Omental fat pad (tissue), 4 donors: ENCODE data around the gene CASKIN2. TPM values are rescaled to one million over a fixed set of nuclear protein-coding genes. Genes with fewer than 3 reads are reported as not detected.

ENCODE experiments used
- ATAC-seq: fragments of 150-250 bp; one replicate; pipeline ENCODE4 v1.9.1; 2016; ENCODE audit warnings: mild to moderate bottlenecking, moderate library complexity; ENCODE audit not compliant: low FRiP score
- DNase-seq: peaks from one replicate; pipeline ENCODE4 v3.0.0-alpha.2; 2019; ENCODE audit warnings: low spot score
- total RNA-seq, 4 donors: library from RNA; depleted of rRNA; stranded (reverse); fragments of >200 nt; gene quantifications; one replicate each; pipeline ENCODE4 v1.1.0, GENCODE V29; 2016
- TF ChIP-seq, protein P1 (sequence below), 3 donors: fragments of 450-650 bp; IDR thresholded peaks; one replicate each; pipeline ENCODE4 v1.5.1; 2016 to 2017; ENCODE audit warnings: antibody characterized with exemption in 3 of 3, mild to moderate bottlenecking in 3 of 3, moderate library complexity in 2 of 3

CASKIN2 gene
- total RNA-seq, 4 donors from 2014 or later: 6.7 to 61.5 (median 23.9) TPM

GRCh38 chr17:75518983-75519537 is 3.7 kb upstream of the CASKIN2 start:
- DNase-seq: no peak
- TF ChIP-seq, protein P1, sequence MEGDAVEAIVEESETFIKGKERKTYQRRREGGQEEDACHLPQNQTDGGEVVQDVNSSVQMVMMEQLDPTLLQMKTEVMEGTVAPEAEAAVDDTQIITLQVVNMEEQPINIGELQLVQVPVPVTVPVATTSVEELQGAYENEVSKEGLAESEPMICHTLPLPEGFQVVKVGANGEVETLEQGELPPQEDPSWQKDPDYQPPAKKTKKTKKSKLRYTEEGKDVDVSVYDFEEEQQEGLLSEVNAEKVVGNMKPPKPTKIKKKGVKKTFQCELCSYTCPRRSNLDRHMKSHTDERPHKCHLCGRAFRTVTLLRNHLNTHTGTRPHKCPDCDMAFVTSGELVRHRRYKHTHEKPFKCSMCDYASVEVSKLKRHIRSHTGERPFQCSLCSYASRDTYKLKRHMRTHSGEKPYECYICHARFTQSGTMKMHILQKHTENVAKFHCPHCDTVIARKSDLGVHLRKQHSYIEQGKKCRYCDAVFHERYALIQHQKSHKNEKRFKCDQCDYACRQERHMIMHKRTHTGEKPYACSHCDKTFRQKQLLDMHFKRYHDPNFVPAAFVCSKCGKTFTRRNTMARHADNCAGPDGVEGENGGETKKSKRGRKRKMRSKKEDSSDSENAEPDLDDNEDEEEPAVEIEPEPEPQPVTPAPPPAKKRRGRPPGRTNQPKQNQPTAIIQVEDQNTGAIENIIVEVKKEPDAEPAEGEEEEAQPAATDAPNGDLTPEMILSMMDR (IDR thresholded peaks at IDR 0.05): no peak
- ATAC-seq: no peak

DNA sequence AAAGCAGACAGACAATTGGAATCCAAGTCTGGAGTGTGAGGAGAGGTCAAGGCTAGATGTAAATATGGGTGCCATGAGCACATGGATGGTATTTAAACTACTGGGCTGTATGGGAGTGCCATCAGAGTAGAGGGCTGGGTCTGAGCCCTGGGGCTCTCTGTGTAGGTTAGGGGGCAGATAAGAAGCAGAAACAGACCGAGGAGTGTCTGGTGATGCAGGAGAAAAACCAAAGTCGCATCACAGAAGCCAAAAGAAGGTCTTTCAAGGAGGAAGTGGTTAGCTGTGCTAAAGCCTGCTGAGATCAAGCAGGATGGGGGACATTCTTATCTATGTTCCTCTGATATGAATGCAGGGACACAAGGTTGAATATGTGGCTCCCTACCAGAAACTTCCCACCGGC is 2.9 kb upstream of the CASKIN2 start:
- no peak for ATAC-seq
- DNase-seq: no peak
- TF ChIP-seq, protein P1 (IDR thresholded peaks at IDR 0.05): no peak

- no peak for ATAC-seq
- TF ChIP-seq, protein P1 (IDR thresholded peaks at IDR 0.05): no peak
- DNase-seq: no peak
These were observed 2.0 kb upstream of the CASKIN2 start for GRCh38 chr17:75517297-75517865.

DNA sequence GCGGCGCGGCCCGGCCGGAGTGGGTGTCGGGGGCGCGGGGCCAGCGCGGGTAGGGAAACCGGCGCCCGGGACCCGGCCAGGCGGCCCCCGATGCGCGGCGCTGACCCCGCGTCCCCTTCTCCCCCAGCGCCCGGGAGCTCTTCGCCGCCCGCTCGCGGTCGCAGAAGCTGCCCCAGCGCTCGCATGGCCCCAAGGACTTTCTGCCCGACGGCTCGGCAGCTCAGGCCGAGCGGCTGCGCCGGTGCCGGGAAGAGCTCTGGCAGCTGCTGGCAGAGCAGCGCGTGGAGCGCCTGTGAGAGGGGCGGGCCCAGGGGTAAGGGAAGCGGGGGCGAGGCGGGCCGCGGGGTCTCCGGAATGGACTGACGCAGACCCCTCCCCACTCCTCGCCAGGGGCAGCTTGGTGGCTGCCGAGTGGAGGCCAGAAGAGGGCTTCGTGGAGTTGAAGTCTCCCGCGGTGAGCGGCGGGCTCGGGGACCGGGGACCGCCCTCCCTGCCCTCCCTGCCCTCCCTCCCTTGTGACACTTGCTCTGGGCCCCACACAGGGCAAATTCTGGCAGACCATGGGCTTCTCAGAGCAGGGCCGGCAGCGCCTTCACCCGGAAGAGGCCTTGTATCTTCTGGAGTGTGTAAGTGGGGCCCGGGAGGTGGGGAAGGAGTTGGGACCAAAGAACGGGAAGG is 1.4 kb upstream of the CASKIN2 start:
- TF ChIP-seq, protein P1 (IDR thresholded peaks at IDR 0.05): no peak
- ATAC-seq: no peak
- no peak for DNase-seq

DNA sequence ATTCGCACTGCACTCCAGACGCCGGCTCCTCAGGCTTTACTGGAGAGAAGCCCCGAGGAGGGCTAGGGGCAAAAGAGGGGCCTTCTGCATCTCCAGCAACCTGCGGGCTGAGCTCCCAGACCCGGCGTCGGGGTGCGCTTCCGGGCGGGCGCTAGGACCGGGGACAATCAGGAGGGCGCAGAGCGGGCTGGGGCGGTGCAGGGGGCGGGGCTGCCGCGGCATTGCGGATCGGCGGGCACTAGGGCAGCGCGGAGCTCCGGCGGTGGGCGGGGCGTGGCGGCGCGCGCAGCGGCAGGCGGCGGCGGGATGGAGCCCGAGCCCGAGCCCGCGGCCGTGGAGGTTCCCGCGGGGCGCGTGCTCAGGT is 900 bp upstream of the CASKIN2 start, which contains the start of gene TSEN54:
TSEN54 (plus strand) TSS at position 274 of the 364 bp plus-strand sequence; CDS start at position 307, 33 bp downstream.
- ATAC-seq (peak; percentile 82), DNase-seq (peak; percentile 59)
- TF ChIP-seq, protein P1 (IDR thresholded peaks at IDR 0.05): no peak

DNA sequence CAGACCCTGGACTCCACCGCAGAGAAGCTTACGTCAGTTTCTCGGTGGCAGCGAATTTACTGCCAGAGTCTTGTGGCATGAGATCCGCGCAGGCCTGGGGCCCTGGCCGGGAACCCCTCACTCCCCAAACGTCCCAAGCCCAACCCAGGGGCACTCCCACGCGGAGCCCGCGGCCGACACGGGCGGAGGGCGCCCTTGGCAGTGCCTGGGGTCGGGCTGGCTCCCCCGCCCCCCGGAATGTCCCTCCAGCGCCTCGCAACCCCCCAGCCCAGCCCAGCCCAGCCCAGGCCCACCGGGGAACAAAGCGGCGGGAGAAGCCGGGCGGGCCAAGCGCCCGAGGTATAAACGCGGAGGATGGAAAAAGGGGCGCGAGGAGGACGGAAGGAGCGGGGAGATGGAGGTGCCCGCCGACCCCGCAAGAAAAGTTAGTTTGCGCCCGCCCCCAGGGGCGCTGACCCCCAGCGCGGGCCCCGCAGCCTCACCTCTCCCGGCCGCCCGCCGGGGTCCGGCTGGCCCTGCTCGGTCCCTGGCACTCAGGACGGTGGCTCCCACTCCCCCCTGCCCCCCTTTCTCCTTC is 330 bp downstream of the CASKIN2 start:
- TF ChIP-seq, protein P1 (IDR thresholded peaks at IDR 0.05): no peak
- DNase-seq: no peak
- no peak for ATAC-seq
